GM19468 (cell line): Measurements from ENCODE around the gene CDK13.
"Not testable (repeated sequence)": the region's sequence is repeated elsewhere in the genome, so short reads cannot be mapped to it uniquely, and the experiment has no call there.

Experiments used
- ATAC-seq: cut with Tn5 transposase; IDR thresholded peaks from one replicate; pipeline ENCODE4 v1.9.1; 2021; ENCODE audit warnings: mild to moderate bottlenecking, moderate library complexity, moderate number of reproducible peaks; ENCODE audit not compliant: unreplicated experiment; ENCODE audit errors: extremely low read depth

Gene CDK13

DNA sequence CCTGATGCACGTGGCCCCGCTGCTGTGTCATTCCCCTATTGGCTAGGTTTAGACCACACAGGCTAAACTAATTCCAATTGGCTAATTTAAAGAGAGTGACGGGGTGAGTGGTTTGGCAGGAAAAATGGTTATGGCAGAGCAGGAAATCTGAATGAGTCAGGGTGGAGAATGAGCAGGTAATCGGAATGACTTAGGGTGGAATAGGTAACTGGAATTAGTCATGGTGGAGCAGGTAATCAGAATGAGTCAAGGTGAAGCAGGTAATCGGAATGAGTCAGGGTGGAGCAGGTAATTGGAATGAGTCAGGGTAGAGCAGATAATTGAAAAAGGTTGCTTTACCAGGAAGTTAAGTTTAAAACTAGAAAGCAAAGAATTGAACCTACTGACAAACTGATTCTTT is 191.9 kb downstream of the CDK13 start:
- not testable (repeated sequence) for ATAC-seq

DNA sequence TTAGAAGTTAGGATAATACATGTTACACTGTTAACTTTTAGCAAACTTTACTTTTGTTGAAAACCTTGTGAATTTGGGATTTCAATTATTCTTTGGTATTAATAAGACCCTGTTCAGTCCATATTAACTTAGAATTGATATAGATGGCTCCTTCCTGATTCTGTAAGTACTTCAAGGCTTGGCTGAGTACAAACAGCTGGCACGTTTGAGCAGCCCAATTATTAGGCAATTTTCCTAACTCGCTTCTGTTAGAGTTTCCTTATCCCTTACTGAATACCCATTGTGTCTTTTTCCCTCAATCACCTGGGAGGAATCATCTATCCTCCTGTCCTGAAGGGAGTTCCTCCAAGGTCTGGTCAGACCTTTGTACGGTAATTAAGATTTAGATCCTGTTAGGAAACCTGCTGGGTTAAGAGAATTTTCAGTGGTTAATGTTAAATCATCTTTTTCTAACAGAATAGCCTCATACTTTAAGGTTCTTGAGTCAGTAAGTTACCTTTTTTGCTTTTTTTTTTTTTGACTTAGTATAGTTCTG is 195.6 kb downstream of the CDK13 start:
- not testable (repeated sequence) for ATAC-seq

DNA sequence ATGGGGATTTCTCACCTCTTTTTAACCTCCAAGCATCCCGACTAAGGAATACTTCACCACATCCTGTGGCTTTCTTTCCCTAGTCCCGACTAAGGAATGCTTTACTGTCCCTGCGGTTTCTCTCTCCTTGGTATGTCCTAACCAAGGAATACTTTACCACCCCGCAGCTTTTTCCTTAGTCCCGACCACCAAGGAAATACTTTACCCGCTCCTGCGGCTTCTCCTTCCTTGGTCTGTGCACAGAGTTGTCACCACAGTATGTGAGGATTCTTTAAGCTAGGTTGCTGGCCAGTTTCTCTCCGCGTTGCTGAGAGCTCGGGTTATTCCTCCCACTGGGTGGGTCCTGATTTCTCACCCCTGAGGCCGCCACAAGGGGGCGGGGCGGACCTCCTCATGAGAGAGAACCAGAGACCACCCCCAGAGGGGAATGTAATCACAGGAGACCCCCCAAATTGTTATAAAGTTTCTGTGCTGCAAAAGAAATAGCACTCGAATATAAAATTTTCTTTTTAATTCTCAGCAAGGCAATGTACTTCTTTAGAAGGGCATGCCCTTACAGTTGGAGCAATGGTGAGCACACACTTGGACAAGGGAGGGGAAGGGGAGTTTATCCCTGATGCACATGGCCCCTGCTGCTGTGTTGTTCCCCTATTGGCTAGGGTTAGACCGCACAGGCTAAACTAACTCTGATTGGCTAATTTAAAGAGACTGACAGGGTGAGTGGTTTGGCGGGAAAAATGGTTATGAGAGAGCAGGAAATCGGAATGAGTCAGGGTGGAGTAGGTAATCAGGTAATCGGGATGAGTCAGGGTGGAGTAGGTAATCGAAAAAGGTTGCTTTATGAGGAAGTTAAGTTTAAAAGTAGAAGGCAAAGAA is 197.6 kb downstream of the CDK13 start:
- ATAC-seq = no peak

DNA sequence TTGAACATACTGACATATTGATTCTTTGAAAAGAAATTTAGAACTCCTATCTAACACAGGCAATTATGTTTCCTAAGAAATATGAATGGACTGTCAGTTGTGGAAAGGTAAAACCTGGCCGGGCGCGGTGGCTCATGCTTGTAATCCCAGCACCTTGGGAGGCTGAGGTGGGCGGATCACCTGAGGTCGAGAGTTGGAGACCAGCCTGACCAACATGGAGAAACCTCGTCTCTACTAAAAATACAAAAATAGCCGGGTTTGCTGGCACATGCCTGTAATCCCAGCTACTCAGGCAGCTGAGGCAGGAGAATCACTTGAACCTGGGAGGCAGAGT is 198.2 kb downstream of the CDK13 start:
- ATAC-seq = not testable (repeated sequence)

DNA sequence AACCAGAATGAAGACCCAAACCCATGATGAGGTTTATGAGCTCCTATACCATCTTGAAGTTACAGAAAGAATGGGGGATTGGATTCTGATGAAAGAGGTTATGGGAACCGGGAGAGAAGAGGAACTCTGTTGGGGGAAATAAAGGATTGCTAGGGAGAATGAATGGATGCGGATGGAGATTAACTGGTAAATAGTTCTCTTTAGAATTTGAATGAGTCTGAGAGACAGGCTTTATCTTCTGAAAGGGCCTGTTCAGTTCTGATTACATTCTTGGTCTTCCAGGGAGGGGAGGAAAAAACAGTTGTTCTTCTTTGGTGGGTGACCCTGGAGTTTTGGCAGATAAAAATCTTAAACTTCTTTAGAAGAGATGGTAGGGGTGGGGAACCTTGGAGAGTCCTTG is 198.6 kb downstream of the CDK13 start:
- ATAC-seq = no peak
